VCaP (cell line): ENCODE data around the gene BSPRY.
"Not testable (repeated sequence)": the region's sequence is repeated elsewhere in the genome, so short reads cannot be mapped to it uniquely, and the experiment has no call there.

Experiments used
- H3K27ac ChIP-seq: fragments of 450-650 bp; 2 replicates; pipeline ENCODE4 v1.5.1; 2017
- CTCF ChIP-seq: fragments of 450-650 bp; conservative IDR thresholded peaks from 2 replicates; pipeline ENCODE4 v1.5.1; 2017; ENCODE audit warnings: mild to moderate bottlenecking, moderate library complexity

BSPRY gene

GRCh38 chr9:113364951-113365350 is 15.6 kb downstream of the BSPRY start:
- TF ChIP-seq CTCF: no peak
- no peak overlapping the region for H3K27ac ChIP-seq

GRCh38 chr9:113365652-113366051 is 16.3 kb downstream of the BSPRY start:
- not testable (repeated sequence) for H3K27ac ChIP-seq

GRCh38 chr9:113368348-113368981 is 19.1 kb downstream of the BSPRY start:
- no peak for TF ChIP-seq CTCF
- no peak overlapping the region for H3K27ac ChIP-seq

GRCh38 chr9:113368982-113369854 is 19.9 kb downstream of the BSPRY start:
- TF ChIP-seq CTCF: no peak
- H3K27ac ChIP-seq: no peak overlapping the region

GRCh38 chr9:113369855-113370140 is 20.5 kb downstream of the BSPRY start:
- no peak overlapping the region for H3K27ac ChIP-seq
- no peak for TF ChIP-seq CTCF

- H3K27ac ChIP-seq: no peak overlapping the region
- TF ChIP-seq CTCF: no peak
These were observed 21.5 kb downstream of the BSPRY start for GRCh38 chr9:113370806-113371325.

- TF ChIP-seq CTCF: no peak
- H3K27ac ChIP-seq: no peak overlapping the region
These were observed 22.7 kb downstream of the BSPRY start for GRCh38 chr9:113372059-113372458.

- TF ChIP-seq CTCF: no peak
These were observed 23.9 kb downstream of the BSPRY start for GRCh38 chr9:113373256-113373655.

More at GRCh38 chr9:113373256-113373655, 23.9 kb downstream of the BSPRY start:
- no peak overlapping the region for H3K27ac ChIP-seq
